Upper lobe of right lung (tissue), 1 donor: ENCODE results near the gene CACNA2D2. TPM values are rescaled to one million over a fixed set of nuclear protein-coding genes. Genes with fewer than 3 reads are reported as not detected.

ENCODE experiments used
- ATAC-seq: fragments of 200-7000 bp; cut with Tn5 transposase; one replicate; pipeline ENCODE4 v1.9.1; 2020; ENCODE audit warnings: mild to moderate bottlenecking, moderate library complexity
- DNase-seq: peaks from one replicate; pipeline ENCODE4 v3.0.0-alpha.2; 2020
- H3K27ac ChIP-seq: fragments of 200-600 bp; one replicate; pipeline ENCODE4 v1.8.0; 2022
- H3K27me3 ChIP-seq: fragments of 200-600 bp; one replicate; pipeline ENCODE4 v1.8.0; 2022; ENCODE audit warnings: mild to moderate bottlenecking
- H3K36me3 ChIP-seq: fragments of 200-600 bp; one replicate; pipeline ENCODE4 v1.8.0; 2022
- H3K4me1 ChIP-seq: fragments of 200-600 bp; one replicate; pipeline ENCODE4 v1.8.0; 2022
- H3K4me3 ChIP-seq: fragments of 200-600 bp; one replicate; pipeline ENCODE4 v1.8.0; 2022; ENCODE audit warnings: mild to moderate bottlenecking
- H3K9me3 ChIP-seq: fragments of 200-600 bp; one replicate; pipeline ENCODE4 v1.8.0; 2022
- CTCF ChIP-seq: fragments of 200-600 bp; IDR thresholded peaks from one replicate; pipeline ENCODE4 v1.8.0; 2022; ENCODE audit warnings: antibody characterized with exemption
- intact Hi-C: fragments of 100-400 bp; cut with DNase I; formaldehyde crosslinking; loops from one replicate; pipeline ENCODE4 v1.11.0; 2022
- total RNA-seq: library from RNA; stranded (reverse); fragmentation: NEBNext Ultra II Directional; extraction: Animal tissue kit (Norgen Biotek cat#: 25700); gene quantifications from one replicate; pipeline ENCODE4 v1.2.1, GENCODE V29; 2021
- donor health status: DM: no; HTN: yes; CAD: no; lungs with severe emphysema.

The CACNA2D2 gene
- total RNA-seq, 1 donor from 2014 or later = 119 TPM

- Histone ChIP-seq H3K27me3 (no peaks in the 10 kb centered on the region), H3K4me3 (no peak overlapping the region), H3K36me3 (no peaks in the 10 kb centered on the region), H3K4me1 (no peaks in the 10 kb centered on the region), H3K9me3 (no peaks in the 10 kb centered on the region), H3K27ac (no peak overlapping the region)
- intact Hi-C loops = loop anchor here (10.0 kb wide), 1 partner anchor 114 kb away; no protein-coding TSS in a partner anchor
- TF ChIP-seq CTCF = no peak
- DNase-seq (no peak), ATAC-seq (no peak)
Observed at GRCh38 chr3:50549226-50549625, 45.8 kb upstream of the CACNA2D2 start.

GRCh38 chr3:50545781-50546180, 42.3 kb upstream of the CACNA2D2 start:
- Histone ChIP-seq H3K36me3 (no peaks in the 10 kb centered on the region), H3K4me3 (no peak overlapping the region), H3K9me3 (no peaks in the 10 kb centered on the region), H3K4me1 (no peaks in the 10 kb centered on the region), H3K27me3 (no peaks in the 10 kb centered on the region), H3K27ac (no peak overlapping the region)
- TF ChIP-seq CTCF = no peak
- ATAC-seq = no peak
- no peak for DNase-seq
- intact Hi-C loops = loop anchor here (10.0 kb wide), 1 partner anchor 111 kb away; no protein-coding TSS in a partner anchor

GRCh38 chr3:50542177-50543034, 39.0 kb upstream of the CACNA2D2 start:
- Histone ChIP-seq H3K36me3 (no peaks in the 10 kb centered on the region), H3K4me1 (no peaks in the 10 kb centered on the region), H3K9me3 (no peaks in the 10 kb centered on the region), H3K27ac (no peak overlapping the region), H3K4me3 (no peak overlapping the region), H3K27me3 (no peaks in the 10 kb centered on the region)
- intact Hi-C loops = loop anchor here (10.0 kb wide), 1 partner anchor 108 kb away; no protein-coding TSS in a partner anchor
- ATAC-seq (peak; percentile 87), DNase-seq (peak; percentile 74)
- TF ChIP-seq CTCF = peak; percentile 90

GRCh38 chr3:50539356-50540286, 36.2 kb upstream of the CACNA2D2 start:
- intact Hi-C loops = loop anchor here (10.0 kb wide), 1 partner anchor 105 kb away; no protein-coding TSS in a partner anchor
- DNase-seq (no peak), ATAC-seq (no peak)
- no peak overlapping the region for H3K4me3 ChIP-seq
- TF ChIP-seq CTCF = no peak
- no peaks in the 10 kb centered on the region for H3K4me1 ChIP-seq
- no peak overlapping the region for H3K27ac ChIP-seq
- no peaks in the 10 kb centered on the region for H3K27me3 ChIP-seq
- H3K9me3 ChIP-seq = no peaks in the 10 kb centered on the region
- H3K36me3 ChIP-seq = no peaks in the 10 kb centered on the region

GRCh38 chr3:50537421-50538129, 34.1 kb upstream of the CACNA2D2 start:
- Histone ChIP-seq H3K36me3 (no peaks in the 10 kb centered on the region), H3K27ac (no peak overlapping the region), H3K9me3 (no peaks in the 10 kb centered on the region), H3K4me1 (no peaks in the 10 kb centered on the region), H3K4me3 (no peak overlapping the region), H3K27me3 (no peaks in the 10 kb centered on the region)
- ATAC-seq = no peak
- TF ChIP-seq CTCF = no peak
- intact Hi-C loops = no loop called here
- no peak for DNase-seq
